Caco-2 (cell line): ENCODE measurements around the gene HINFP. TPM values are rescaled to one million over a fixed set of nuclear protein-coding genes. Genes with fewer than 3 reads are reported as not detected.

Experiments
- BruUV-seq: library from RNA; stranded (reverse); fragments of 400-500 nt; replicated peaks from 2 replicates; lab custom pipeline; 2021; lab: Mats Ljungman, UMichigan
- CTCF ChIA-PET: fragments of 300-600 bp; sonication (Branson Sonifier 250); formaldehyde crosslinking; loops from one replicate; lab custom pipeline; 2022; ENCODE audit warnings: antibody characterized with exemption; lab: Charles Lee
- POLR2A ChIA-PET: fragments of 300-600 bp; sonication (Branson Sonifier 250); formaldehyde crosslinking; loops from one replicate; lab custom pipeline; 2022; ENCODE audit warnings: antibody characterized with exemption; lab: Charles Lee
- DNase-seq, 2 experiments: peaks; one replicate each; pipeline versions ENCODE4 v3.0.0 to v3.0.0-alpha.2; 2020 to 2022
- H3K27me3 ChIP-seq: replicated peaks from 2 replicates; pipeline ENCODE4 v1.6.0; 2011; ENCODE audit warnings: low read length; ENCODE audit not compliant: control insufficient read depth, insufficient read depth
- H3K36me3 ChIP-seq: 2 replicates; pipeline ENCODE4 v1.5.1; 2011; ENCODE audit warnings: low read length; ENCODE audit not compliant: control insufficient read depth, insufficient read depth
- H3K4me1 ChIP-seq: fragments of 250-450 bp; sonication (Bioruptor Pico); 2 replicates; pipeline ENCODE4 v1.5.1; 2020; ENCODE audit warnings: mild to moderate bottlenecking
- H3K4me3 ChIP-seq: 2 replicates; pipeline ENCODE4 v1.5.1; 2011; ENCODE audit warnings: low read depth, mild to moderate bottlenecking, control low read depth, low read length
- H3K9me3 ChIP-seq: fragments of 250-450 bp; sonication (Bioruptor Pico); 2 replicates; pipeline ENCODE4 v1.5.1; 2020; ENCODE audit warnings: mild to moderate bottlenecking, moderate library complexity
- H3K27ac Mint-ChIP-seq: one replicate; pipeline ENCODE4 v1.8.0; 2022; ENCODE audit warnings: mixed read lengths; ENCODE audit not compliant: unreplicated experiment
- H3K27me3 Mint-ChIP-seq: one replicate; pipeline ENCODE4 v1.8.0; 2022; ENCODE audit warnings: mixed read lengths; ENCODE audit not compliant: insufficient read depth, unreplicated experiment
- H3K36me3 Mint-ChIP-seq: one replicate; pipeline ENCODE4 v1.8.0; 2022; ENCODE audit warnings: mild to moderate bottlenecking, mixed read lengths; ENCODE audit not compliant: insufficient read depth, unreplicated experiment
- H3K4me1 Mint-ChIP-seq: one replicate; pipeline ENCODE4 v1.8.0; 2022; ENCODE audit warnings: low read depth, mixed read lengths; ENCODE audit not compliant: unreplicated experiment
- H3K4me3 Mint-ChIP-seq: one replicate; pipeline ENCODE4 v1.8.0; 2022; ENCODE audit warnings: mild to moderate bottlenecking, moderate library complexity, mixed read lengths; ENCODE audit not compliant: unreplicated experiment
- H3K9me3 Mint-ChIP-seq: one replicate; pipeline ENCODE4 v1.8.0; 2022; ENCODE audit warnings: mixed read lengths; ENCODE audit not compliant: unreplicated experiment
- intact Hi-C: fragments of 100-400 bp; cut with micrococcal nuclease; formaldehyde crosslinking; loops from one replicate; pipeline ENCODE4 v1.10.0; 2022; ENCODE audit not compliant: unreplicated experiment
- total RNA-seq: library from RNA; stranded (reverse); gene quantifications from 2 replicates; pipeline ENCODE4 v1.2.3, GENCODE V29; 2022
- TF ChIP-seq, protein P1 (sequence below), 2 experiments: fragments of 200-600 bp in 1 of 2; IDR thresholded peaks; 1 replicate in 1 of 2; 2 replicates in 1 of 2; pipeline versions ENCODE4 v1.5.1 to v1.8.0; 2011 to 2022; ENCODE audit warnings: antibody characterized with exemption in 1 of 2, control low read depth in 1 of 2, inconsistent platforms in 1 of 2, low read depth in 1 of 2, low read length in 1 of 2, mild to moderate bottlenecking in 1 of 2, moderate library complexity in 1 of 2; ENCODE audit not compliant: insufficient read depth in 1 of 2, severe bottlenecking in 1 of 2, unreplicated experiment in 1 of 2

Gene HINFP
- total RNA-seq, 1 experiment from 2014 or later, result 61.6 TPM

- H3K4me3 Mint-ChIP-seq, result no peak overlapping the region
- intact Hi-C loops, result no loop called here
- Histone ChIP-seq H3K4me1 (peaks cover 4% of the 10 kb centered on the region; the same call in 1 of the 2 replicates), H3K9me3 (no peaks in the 10 kb centered on the region), H3K4me3 (no peak overlapping the region), H3K36me3 (no peaks in the 10 kb centered on the region), H3K27me3 (no peaks in the 10 kb centered on the region)
- ChIA-PET CTCF (interaction anchor here (0.7 kb wide), 1 partner anchor 24 kb away, joined by 3 read pairs; no protein-coding TSS in a partner anchor), POLR2A (no interaction called here)
- no peaks in the 10 kb centered on the region for H3K9me3 Mint-ChIP-seq
- no peak overlapping the region for H3K27ac Mint-ChIP-seq
- no peaks in the 10 kb centered on the region for H3K36me3 Mint-ChIP-seq
- H3K4me1 Mint-ChIP-seq, result no peaks in the 10 kb centered on the region
- TF ChIP-seq, protein P1, sequence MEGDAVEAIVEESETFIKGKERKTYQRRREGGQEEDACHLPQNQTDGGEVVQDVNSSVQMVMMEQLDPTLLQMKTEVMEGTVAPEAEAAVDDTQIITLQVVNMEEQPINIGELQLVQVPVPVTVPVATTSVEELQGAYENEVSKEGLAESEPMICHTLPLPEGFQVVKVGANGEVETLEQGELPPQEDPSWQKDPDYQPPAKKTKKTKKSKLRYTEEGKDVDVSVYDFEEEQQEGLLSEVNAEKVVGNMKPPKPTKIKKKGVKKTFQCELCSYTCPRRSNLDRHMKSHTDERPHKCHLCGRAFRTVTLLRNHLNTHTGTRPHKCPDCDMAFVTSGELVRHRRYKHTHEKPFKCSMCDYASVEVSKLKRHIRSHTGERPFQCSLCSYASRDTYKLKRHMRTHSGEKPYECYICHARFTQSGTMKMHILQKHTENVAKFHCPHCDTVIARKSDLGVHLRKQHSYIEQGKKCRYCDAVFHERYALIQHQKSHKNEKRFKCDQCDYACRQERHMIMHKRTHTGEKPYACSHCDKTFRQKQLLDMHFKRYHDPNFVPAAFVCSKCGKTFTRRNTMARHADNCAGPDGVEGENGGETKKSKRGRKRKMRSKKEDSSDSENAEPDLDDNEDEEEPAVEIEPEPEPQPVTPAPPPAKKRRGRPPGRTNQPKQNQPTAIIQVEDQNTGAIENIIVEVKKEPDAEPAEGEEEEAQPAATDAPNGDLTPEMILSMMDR (IDR thresholded peaks at IDR 0.05; ENCODE audit: insufficient read depth in 1 of 2, low read depth in 1 of 2, low read length in 1 of 2, severe bottlenecking in 1 of 2, unreplicated experiment in 1 of 2), result no peak
- BruUV-seq, result no TSS peak
- no peak for DNase-seq
- H3K27me3 Mint-ChIP-seq, result no peaks in the 10 kb centered on the region
Measured at GRCh38 chr11:119172513-119172912, 51.1 kb downstream of the HINFP start.

DNA sequence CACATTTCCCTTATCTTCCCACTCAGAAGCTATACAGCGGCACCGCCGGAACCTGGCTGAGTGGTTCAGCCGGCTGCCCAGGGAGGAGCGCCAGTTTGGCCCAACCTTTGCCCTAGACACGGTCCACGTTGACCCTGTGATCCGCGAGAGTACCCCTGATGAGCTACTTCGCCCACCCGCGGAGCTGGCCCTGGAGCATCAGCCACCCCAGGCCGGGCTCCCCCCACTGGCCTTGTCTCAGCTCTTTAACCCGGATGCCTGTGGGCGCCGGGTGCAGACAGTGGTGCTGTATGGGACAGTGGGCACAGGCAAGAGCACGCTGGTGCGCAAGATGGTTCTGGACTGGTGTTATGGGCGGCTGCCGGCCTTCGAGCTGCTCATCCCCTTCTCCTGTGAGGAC lies 52.1 kb downstream of the HINFP start:
- H3K36me3 ChIP-seq, result no peaks in the 10 kb centered on the region
- DNase-seq, result no peak
- no peaks in the 10 kb centered on the region for H3K27me3 ChIP-seq
- Mint-ChIP-seq H3K27ac (no peak overlapping the region), H3K36me3 (no peaks in the 10 kb centered on the region), H3K4me1 (no peaks in the 10 kb centered on the region), H3K9me3 (no peaks in the 10 kb centered on the region), H3K4me3 (no peak overlapping the region), H3K27me3 (no peaks in the 10 kb centered on the region)
- ChIA-PET CTCF (interaction anchor here (0.8 kb wide), 1 partner anchor 12 kb away, joined by 3 read pairs; the partner anchor contains the start of gene NHERF4), POLR2A (no interaction called here)
- BruUV-seq, result no TSS peak
- TF ChIP-seq, protein P1 (IDR thresholded peaks at IDR 0.05; ENCODE audit: insufficient read depth in 1 of 2, low read depth in 1 of 2, low read length in 1 of 2, severe bottlenecking in 1 of 2, unreplicated experiment in 1 of 2), result no peak
- intact Hi-C loops, result no loop called here
- no peaks in the 10 kb centered on the region for H3K9me3 ChIP-seq
- H3K4me3 ChIP-seq, result no peak overlapping the region
- H3K4me1 ChIP-seq, result peaks cover 4% of the 10 kb centered on the region; the same call in 1 of the 2 replicates

GRCh38 chr11:119175493-119176077 lies 54.2 kb downstream of the HINFP start:
- no peak overlapping the region for H3K4me3 ChIP-seq
- H3K9me3 ChIP-seq, result no peaks in the 10 kb centered on the region
- no peak overlapping the region for H3K4me3 Mint-ChIP-seq
- CTCF ChIA-PET, result no interaction called here
- POLR2A ChIA-PET, result no interaction called here
- no peaks in the 10 kb centered on the region for H3K27me3 ChIP-seq
- no peaks in the 10 kb centered on the region for H3K4me1 ChIP-seq
- TF ChIP-seq, protein P1 (IDR thresholded peaks at IDR 0.05; ENCODE audit: insufficient read depth in 1 of 2, low read depth in 1 of 2, low read length in 1 of 2, severe bottlenecking in 1 of 2, unreplicated experiment in 1 of 2), result no peak
- H3K27ac Mint-ChIP-seq, result no peak overlapping the region
- no peaks in the 10 kb centered on the region for H3K36me3 ChIP-seq
- H3K9me3 Mint-ChIP-seq, result no peaks in the 10 kb centered on the region
- H3K36me3 Mint-ChIP-seq, result no peaks in the 10 kb centered on the region
- H3K27me3 Mint-ChIP-seq, result no peaks in the 10 kb centered on the region
- BruUV-seq, result no TSS peak
- no peak for DNase-seq
- no peaks in the 10 kb centered on the region for H3K4me1 Mint-ChIP-seq
- intact Hi-C loops, result no loop called here
